ENCODE measurements around the gene ANKDD1A. TPM values are rescaled to one million over a fixed set of nuclear protein-coding genes. Genes with fewer than 3 reads are reported as not detected.

The ANKDD1A gene
- total and polyA plus RNA-seq, 2 experiments from 2014 or later = 6.7 to 9.3 TPM

- Mint-ChIP-seq H3K4me1 (peaks cover 16% of the 10 kb centered on the region), H3K27me3 (ENCODE audit: insufficient read depth, low read depth, poor library complexity) (peaks cover 9% of the 10 kb centered on the region), H3K4me3 (no peak overlapping the region), H3K27ac (no peak overlapping the region), H3K9me3 (no peaks in the 10 kb centered on the region), H3K36me3 (ENCODE audit: low read depth) (no peaks in the 10 kb centered on the region)
- no peak overlapping the region for H3K27ac ChIP-seq (ENCODE audit: low read depth)
- ATAC-seq (no peak), DNase-seq (ENCODE audit: low spot score) (no peak)
- H3K4me2 ChIP-seq = no peak overlapping the region
- no peak overlapping the region for H2AFZ ChIP-seq
- no peaks in the 10 kb centered on the region for H3K27me3 ChIP-seq (ENCODE audit: insufficient read depth)
- peaks cover 9% of the 10 kb centered on the region for H3K4me1 ChIP-seq (ENCODE audit: insufficient read depth)
- TF ChIP-seq ZNF331 (CRISPR knock-in tag; IDR thresholded peaks at IDR 0.05; ENCODE audit: low read depth) = no peak
- TF ChIP-seq JUNB (IDR thresholded peaks at IDR 0.05; ENCODE audit: unreplicated experiment) = no peak
- no peak for TF ChIP-seq REST (IDR thresholded peaks at IDR 0.05; ENCODE audit: unreplicated experiment)
- TF ChIP-seq EZH2 (IDR thresholded peaks at IDR 0.05; ENCODE audit: low read depth, unreplicated experiment) = no peak
- TF ChIP-seq CTCF (conservative IDR thresholded peaks at IDR 0.05; ENCODE audit: low read depth in 2 of 2) = no peak
- TF ChIP-seq CREB1 (CRISPR knock-in tag; IDR thresholded peaks at IDR 0.05; ENCODE audit: low read depth) = no peak
- TF ChIP-seq NANOG (IDR thresholded peaks at IDR 0.05; ENCODE audit: borderline replicate concordance) = no peak
- TF ChIP-seq STAT1 (IDR thresholded peaks at IDR 0.05; ENCODE audit: unreplicated experiment) = no peak
- TF ChIP-seq EZH2phosphoT487 (IDR thresholded peaks at IDR 0.05; ENCODE audit: unreplicated experiment) = no peak
- TF ChIP-seq ETS1 (IDR thresholded peaks at IDR 0.05) = no peak
- no peak for TF ChIP-seq ZNF114 (CRISPR knock-in tag; IDR thresholded peaks at IDR 0.05)
- no peak for TF ChIP-seq POLR2AphosphoS5 (IDR thresholded peaks at IDR 0.05; ENCODE audit: low read depth)
- TF ChIP-seq ZNF462 (CRISPR knock-in tag; IDR thresholded peaks at IDR 0.05) = no peak
- no peaks in the 10 kb centered on the region for H4K20me1 ChIP-seq (replicated peaks; ENCODE audit: insufficient read depth)
- H3K9me2 ChIP-seq (ENCODE audit: insufficient read depth) = no peaks in the 10 kb centered on the region
- H3K4me3 ChIP-seq = no peak overlapping the region
- 0 out of 2 replicates have a peak, but pooled peaks cover 4% of the 10 kb centered on the region for H3F3A ChIP-seq (replicated peaks; ENCODE audit: low read depth)
- H3K79me2 ChIP-seq (replicated peaks; ENCODE audit: insufficient read depth) = no peaks in the 10 kb centered on the region
- no peaks in the 10 kb centered on the region for H3K36me3 ChIP-seq (ENCODE audit: insufficient read depth)
Measured at GRCh38 chr15:64883100-64883581, 28.6 kb upstream of the ANKDD1A start.

All from GM23338 (cell line).